Neural cell (in vitro differentiated cells): ENCODE results near the gene RAD51B. TPM values are rescaled to one million over a fixed set of nuclear protein-coding genes. Genes with fewer than 3 reads are reported as not detected.

Experiments
- H2AFZ ChIP-seq: fragments of 200-600, 300-800 bp; sonication (generic), shearing (Covaris generic); 2 replicates; pipeline ENCODE4 v1.6.0; 2014; ENCODE audit warnings: low read depth, mild to moderate bottlenecking, antibody characterized with exemption, low read length, moderate library complexity
- H3F3A ChIP-seq: fragments of 200-600 bp; shearing (Covaris generic); 2 replicates; pipeline ENCODE4 v1.6.1; 2016; ENCODE audit warnings: mild to moderate bottlenecking, moderate library complexity, mixed read lengths, antibody characterized with exemption, low read length; ENCODE audit not compliant: insufficient read depth, poor library complexity, severe bottlenecking
- H3K27ac ChIP-seq: fragments of 200-600, 300-800 bp; sonication (generic), shearing (Covaris generic); 2 replicates; pipeline ENCODE4 v1.5.1; 2014; ENCODE audit warnings: mild to moderate bottlenecking, low read length, moderate library complexity
- H3K27me3 ChIP-seq: fragments of 300-800, 200-600 bp; sonication (generic), shearing (Covaris generic); 2 replicates; pipeline ENCODE4 v1.6.0; 2014; ENCODE audit warnings: mild to moderate bottlenecking, low read depth, low read length, moderate library complexity; ENCODE audit not compliant: insufficient read depth
- H3K36me3 ChIP-seq: fragments of 300-800, 200-600 bp; sonication (generic), shearing (Covaris generic); 2 replicates; pipeline ENCODE4 v1.5.1; 2014; ENCODE audit warnings: mild to moderate bottlenecking, antibody characterized with exemption, low read length, moderate library complexity; ENCODE audit not compliant: insufficient read depth
- H3K4me2 ChIP-seq: fragments of 300-800, 200-600 bp; sonication (generic), shearing (Covaris generic); 2 replicates; pipeline ENCODE4 v1.6.0; 2014; ENCODE audit warnings: mild to moderate bottlenecking, low read length
- H3K4me3 ChIP-seq: fragments of 300-800, 200-600 bp; sonication (generic), shearing (Covaris generic); 2 replicates; pipeline ENCODE4 v1.5.1; 2014; ENCODE audit warnings: mild to moderate bottlenecking, low read length, moderate library complexity
- H3K79me2 ChIP-seq: fragments of 200-600 bp; shearing (Covaris generic); replicated peaks from 2 replicates; pipeline ENCODE4 v1.6.0; 2014; ENCODE audit warnings: mild to moderate bottlenecking, low read length, moderate library complexity; ENCODE audit not compliant: insufficient read depth
- H3K9ac ChIP-seq: fragments of 300-800, 200-600 bp; sonication (generic), shearing (Covaris generic); 2 replicates; pipeline ENCODE4 v1.6.1; 2016; ENCODE audit warnings: mild to moderate bottlenecking, low read length, mixed read lengths
- H3K9me2 ChIP-seq: fragments of 200-600 bp; shearing (Covaris generic); 2 replicates; pipeline ENCODE4 v1.6.1; 2016; ENCODE audit warnings: mild to moderate bottlenecking, low read length, mixed read lengths; ENCODE audit not compliant: insufficient read depth
- H3K9me3 ChIP-seq: fragments of 200-600, 300-800 bp; sonication (generic), shearing (Covaris generic); 2 replicates; pipeline ENCODE4 v1.6.1; 2016; ENCODE audit warnings: mild to moderate bottlenecking, mixed run types, low read length, moderate library complexity, mixed read lengths
- H4K20me1 ChIP-seq: fragments of 200-600 bp; shearing (Covaris generic); 2 replicates; pipeline ENCODE4 v1.6.1; 2016; ENCODE audit warnings: mild to moderate bottlenecking, mixed run types; ENCODE audit not compliant: insufficient read depth
- EP300 ChIP-seq: fragments of 450-650 bp; conservative IDR thresholded peaks from 2 replicates; pipeline ENCODE4 v1.6.1; 2014; ENCODE audit warnings: antibody characterized with exemption, mild to moderate bottlenecking, moderate library complexity; ENCODE audit not compliant: poor library complexity, severe bottlenecking
- EZH2 ChIP-seq: fragments of 200-600, 300-800 bp; shearing (Covaris generic), sonication (generic); IDR thresholded peaks from 2 replicates; pipeline ENCODE4 v1.6.1; 2014; ENCODE audit warnings: antibody characterized with exemption, low read length, borderline replicate concordance, mild to moderate bottlenecking; ENCODE audit not compliant: insufficient read depth, poor library complexity, severe bottlenecking
- MXI1 ChIP-seq: fragments of 450-650 bp; conservative IDR thresholded peaks from 2 replicates; pipeline ENCODE4 v1.6.1; 2014; ENCODE audit warnings: antibody characterized with exemption, mild to moderate bottlenecking; ENCODE audit not compliant: poor library complexity, severe bottlenecking
- POLR2AphosphoS5 ChIP-seq: IDR thresholded peaks from 2 replicates; pipeline ENCODE4 v1.6.1; 2012
- RAD21 ChIP-seq: fragments of 450-650 bp; conservative IDR thresholded peaks from 2 replicates; pipeline ENCODE4 v1.6.1; 2014; ENCODE audit warnings: antibody characterized with exemption, mild to moderate bottlenecking, moderate library complexity
- SMC3 ChIP-seq: fragments of 450-650 bp; conservative IDR thresholded peaks from 2 replicates; pipeline ENCODE4 v1.6.1; 2014; ENCODE audit warnings: antibody characterized with exemption, mild to moderate bottlenecking, moderate library complexity; ENCODE audit not compliant: poor library complexity
- TAF1 ChIP-seq: IDR thresholded peaks from 2 replicates; pipeline ENCODE4 v1.6.1; 2012; ENCODE audit warnings: low read depth
- polyA plus RNA-seq: library from polyadenylated mRNA; depleted of rRNA; stranded (reverse); fragments of >200 nt; gene quantifications from 2 replicates; pipeline ENCODE4 v1.2.3, GENCODE V29; 2014
- TF ChIP-seq, protein P1 (sequence below): fragments of 450-650 bp; IDR thresholded peaks from 2 replicates; pipeline ENCODE4 v1.5.1; 2014; ENCODE audit warnings: antibody characterized with exemption, mild to moderate bottlenecking, moderate library complexity; ENCODE audit not compliant: poor library complexity, severe bottlenecking
- TF ChIP-seq, protein P2 (sequence below): IDR thresholded peaks from 2 replicates; pipeline ENCODE4 v1.6.1; 2012; ENCODE audit warnings: borderline replicate concordance

The RAD51B gene
- polyA plus RNA-seq, 1 donor from 2014 or later = 3.1 TPM

DNA sequence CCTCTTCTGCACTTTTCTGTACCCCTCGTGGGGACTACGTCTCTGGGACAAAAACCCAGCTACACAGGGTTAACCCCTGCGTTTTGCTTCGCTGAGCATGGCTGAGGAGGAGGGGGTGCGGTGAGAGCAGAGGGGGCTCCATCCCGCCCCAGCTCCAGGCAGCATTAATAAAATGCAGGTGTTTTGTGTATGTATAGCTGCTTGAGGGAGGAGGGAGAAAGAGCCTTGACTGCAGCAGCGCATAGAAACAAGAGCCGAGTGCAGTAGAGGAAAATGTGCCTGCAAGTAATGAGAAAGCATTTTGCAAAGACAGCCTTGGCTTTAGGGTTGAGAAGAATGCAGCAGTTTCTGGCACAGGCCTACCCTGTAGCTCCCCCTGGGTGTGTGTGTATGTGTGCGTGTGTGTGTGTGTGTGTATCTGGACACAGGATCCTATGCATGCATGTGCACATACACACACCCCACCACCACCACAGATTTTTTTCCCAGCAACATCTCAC, 869.3 kb downstream of the RAD51B start:
- H3K27me3 ChIP-seq = no peaks in the 10 kb centered on the region
- H3K79me2 ChIP-seq = no peaks in the 10 kb centered on the region
- H3K36me3 ChIP-seq = no peaks in the 10 kb centered on the region
- no peaks in the 10 kb centered on the region for H3K9me3 ChIP-seq
- no peaks in the 10 kb centered on the region for H3K9me2 ChIP-seq
- no peak overlapping the region for H3K27ac ChIP-seq
- TF ChIP-seq, protein P1, sequence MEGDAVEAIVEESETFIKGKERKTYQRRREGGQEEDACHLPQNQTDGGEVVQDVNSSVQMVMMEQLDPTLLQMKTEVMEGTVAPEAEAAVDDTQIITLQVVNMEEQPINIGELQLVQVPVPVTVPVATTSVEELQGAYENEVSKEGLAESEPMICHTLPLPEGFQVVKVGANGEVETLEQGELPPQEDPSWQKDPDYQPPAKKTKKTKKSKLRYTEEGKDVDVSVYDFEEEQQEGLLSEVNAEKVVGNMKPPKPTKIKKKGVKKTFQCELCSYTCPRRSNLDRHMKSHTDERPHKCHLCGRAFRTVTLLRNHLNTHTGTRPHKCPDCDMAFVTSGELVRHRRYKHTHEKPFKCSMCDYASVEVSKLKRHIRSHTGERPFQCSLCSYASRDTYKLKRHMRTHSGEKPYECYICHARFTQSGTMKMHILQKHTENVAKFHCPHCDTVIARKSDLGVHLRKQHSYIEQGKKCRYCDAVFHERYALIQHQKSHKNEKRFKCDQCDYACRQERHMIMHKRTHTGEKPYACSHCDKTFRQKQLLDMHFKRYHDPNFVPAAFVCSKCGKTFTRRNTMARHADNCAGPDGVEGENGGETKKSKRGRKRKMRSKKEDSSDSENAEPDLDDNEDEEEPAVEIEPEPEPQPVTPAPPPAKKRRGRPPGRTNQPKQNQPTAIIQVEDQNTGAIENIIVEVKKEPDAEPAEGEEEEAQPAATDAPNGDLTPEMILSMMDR = peak; percentile 29
- TF ChIP-seq, protein P2, sequence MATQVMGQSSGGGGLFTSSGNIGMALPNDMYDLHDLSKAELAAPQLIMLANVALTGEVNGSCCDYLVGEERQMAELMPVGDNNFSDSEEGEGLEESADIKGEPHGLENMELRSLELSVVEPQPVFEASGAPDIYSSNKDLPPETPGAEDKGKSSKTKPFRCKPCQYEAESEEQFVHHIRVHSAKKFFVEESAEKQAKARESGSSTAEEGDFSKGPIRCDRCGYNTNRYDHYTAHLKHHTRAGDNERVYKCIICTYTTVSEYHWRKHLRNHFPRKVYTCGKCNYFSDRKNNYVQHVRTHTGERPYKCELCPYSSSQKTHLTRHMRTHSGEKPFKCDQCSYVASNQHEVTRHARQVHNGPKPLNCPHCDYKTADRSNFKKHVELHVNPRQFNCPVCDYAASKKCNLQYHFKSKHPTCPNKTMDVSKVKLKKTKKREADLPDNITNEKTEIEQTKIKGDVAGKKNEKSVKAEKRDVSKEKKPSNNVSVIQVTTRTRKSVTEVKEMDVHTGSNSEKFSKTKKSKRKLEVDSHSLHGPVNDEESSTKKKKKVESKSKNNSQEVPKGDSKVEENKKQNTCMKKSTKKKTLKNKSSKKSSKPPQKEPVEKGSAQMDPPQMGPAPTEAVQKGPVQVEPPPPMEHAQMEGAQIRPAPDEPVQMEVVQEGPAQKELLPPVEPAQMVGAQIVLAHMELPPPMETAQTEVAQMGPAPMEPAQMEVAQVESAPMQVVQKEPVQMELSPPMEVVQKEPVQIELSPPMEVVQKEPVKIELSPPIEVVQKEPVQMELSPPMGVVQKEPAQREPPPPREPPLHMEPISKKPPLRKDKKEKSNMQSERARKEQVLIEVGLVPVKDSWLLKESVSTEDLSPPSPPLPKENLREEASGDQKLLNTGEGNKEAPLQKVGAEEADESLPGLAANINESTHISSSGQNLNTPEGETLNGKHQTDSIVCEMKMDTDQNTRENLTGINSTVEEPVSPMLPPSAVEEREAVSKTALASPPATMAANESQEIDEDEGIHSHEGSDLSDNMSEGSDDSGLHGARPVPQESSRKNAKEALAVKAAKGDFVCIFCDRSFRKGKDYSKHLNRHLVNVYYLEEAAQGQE = no peak
- TF ChIP-seq SMC3 (peak; percentile 36), RAD21 (peak; percentile 26), TAF1 (no peak), POLR2AphosphoS5 (no peak)
- peak overlapping the region; percentile 24 for H3K9ac ChIP-seq
- peak overlapping the region; percentile 40 for H3K4me3 ChIP-seq
- no peaks in the 10 kb centered on the region for H3F3A ChIP-seq
- H3K4me2 ChIP-seq = no peak overlapping the region
- no peaks in the 10 kb centered on the region for H4K20me1 ChIP-seq
- H2AFZ ChIP-seq = peak overlapping the region; percentile 32

DNA sequence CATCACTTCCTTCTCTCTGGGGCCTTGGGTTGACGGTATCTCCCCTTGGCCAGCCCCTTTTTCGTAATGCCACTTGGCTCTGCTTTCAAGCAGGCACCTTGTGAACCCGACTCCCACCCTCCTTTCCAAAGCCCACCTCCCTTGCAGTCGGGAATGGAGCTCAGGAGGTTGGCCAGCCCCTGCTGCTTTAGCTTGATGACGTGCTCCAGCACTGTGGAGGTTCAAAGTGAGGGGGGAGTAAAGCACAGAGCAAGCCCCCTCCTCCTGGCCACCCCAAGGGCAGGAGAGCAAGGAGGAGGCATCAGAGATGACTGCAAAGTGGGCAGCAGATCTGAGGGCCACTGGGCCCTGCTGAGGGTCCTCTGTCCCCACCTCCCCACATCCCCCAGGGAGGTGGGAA, 869.9 kb downstream of the RAD51B start:
- Histone ChIP-seq H3K9me3 (no peaks in the 10 kb centered on the region), H3K9me2 (no peaks in the 10 kb centered on the region), H3F3A (no peaks in the 10 kb centered on the region), H4K20me1 (no peaks in the 10 kb centered on the region), H3K9ac (peak overlapping the region; percentile 24), H3K27me3 (no peaks in the 10 kb centered on the region), H2AFZ (peak overlapping the region; percentile 32), H3K36me3 (no peaks in the 10 kb centered on the region), H3K4me2 (no peak overlapping the region), H3K79me2 (no peaks in the 10 kb centered on the region), H3K4me3 (no peak overlapping the region), H3K27ac (no peak overlapping the region)
- TF ChIP-seq EZH2 (no peak), TAF1 (no peak), RAD21 (no peak), POLR2AphosphoS5 (no peak), MXI1 (no peak), EP300 (no peak)
- TF ChIP-seq, protein P2 = no peak
- TF ChIP-seq, protein P1 = no peak
